C4-2B (cell line): ENCODE results near the gene IL12RB2.

Source experiments
- CTCF ChIP-seq: fragments of 450-650 bp; conservative IDR thresholded peaks from 2 replicates; pipeline ENCODE4 v1.5.1; 2017; ENCODE audit warnings: mild to moderate bottlenecking
- ZFX ChIP-seq: fragments of 450-650 bp; IDR thresholded peaks from 2 replicates; pipeline ENCODE4 v1.6.1; 2017

- TF ChIP-seq CTCF (no peak), ZFX (no peak)
Observed at GRCh38 chr1:67327864-67328466, 20.3 kb downstream of the IL12RB2 start.
